Suprapubic skin (tissue), 4 donors: ENCODE results near the gene RYR3. TPM values are rescaled to one million over a fixed set of nuclear protein-coding genes. Genes with fewer than 3 reads are reported as not detected.

ENCODE experiments used
- DNase-seq, 2 donors: peaks; one replicate each; pipeline ENCODE4 v3.0.0-alpha.2; 2019; ENCODE audit warnings: low spot score in 2 of 2
- H3K27ac ChIP-seq: fragments of 200-600 bp; sonication (generic); one replicate; pipeline ENCODE4 v1.5.1; 2019
- H3K27me3 ChIP-seq: fragments of 200-600 bp; sonication (generic); one replicate; pipeline ENCODE4 v1.5.1; 2019
- H3K36me3 ChIP-seq: fragments of 200-600 bp; sonication (generic); one replicate; pipeline ENCODE4 v1.5.1; 2019
- H3K4me1 ChIP-seq: fragments of 200-600 bp; sonication (generic); one replicate; pipeline ENCODE4 v1.5.1; 2019
- H3K4me3 ChIP-seq: fragments of 200-600 bp; sonication (generic); one replicate; pipeline ENCODE4 v1.5.1; 2019; ENCODE audit warnings: mild to moderate bottlenecking
- H3K9me3 ChIP-seq: fragments of 200-600 bp; sonication (generic); one replicate; pipeline ENCODE4 v1.5.1; 2019
- CTCF ChIP-seq, 2 donors: fragments of 200-600 bp in 1 of 2; fragments of 450-650 bp in 1 of 2; sonication (generic) in 1 of 2; IDR thresholded peaks; one replicate each; pipeline ENCODE4 v1.5.1; 2016 to 2019; ENCODE audit warnings: antibody characterized with exemption in 2 of 2, mild to moderate bottlenecking in 1 of 2, moderate library complexity in 1 of 2
- EP300 ChIP-seq: sonication (generic); formaldehyde crosslinking; IDR thresholded peaks from one replicate; pipeline ENCODE4 v1.6.1; 2017; ENCODE audit warnings: antibody characterized with exemption
- POLR2A ChIP-seq, 2 donors: fragments of 450-650 bp; IDR thresholded peaks; one replicate each; pipeline ENCODE4 v1.6.1; 2017; ENCODE audit warnings: antibody characterized with exemption in 2 of 2, mild to moderate bottlenecking in 2 of 2, moderate library complexity in 2 of 2
- POLR2AphosphoS5 ChIP-seq, 3 donors: sonication (generic); formaldehyde crosslinking; IDR thresholded peaks; one replicate each; pipeline ENCODE4 v1.6.1; 2017; ENCODE audit warnings: antibody characterized with exemption in 3 of 3
- WGBS: methylation state at CpG from one replicate; pipeline ENCODE4 v1.1.5; 2018; 5-methylcytosine and 5-hydroxymethylcytosine counted together
- total RNA-seq, 4 donors: library from RNA; depleted of rRNA; stranded (reverse); fragments of >200 nt; gene quantifications; one replicate each; pipeline ENCODE4 v1.1.0, GENCODE V29; 2016

The RYR3 gene
- total RNA-seq, 4 donors from 2014 or later: 0.38 to 2.0 (median 0.80) TPM

- H3K9me3 ChIP-seq: no peaks in the 10 kb centered on the region
- H3K27me3 ChIP-seq: no peaks in the 10 kb centered on the region
- no peak for DNase-seq
- WGBS: 83% methylated on average over 1 of the region's 1 CpG
- no peaks in the 10 kb centered on the region for H3K4me1 ChIP-seq
- no peaks in the 10 kb centered on the region for H3K36me3 ChIP-seq
- TF ChIP-seq POLR2A (IDR thresholded peaks at IDR 0.05): no peak
- no peak for TF ChIP-seq CTCF (IDR thresholded peaks at IDR 0.05)
- TF ChIP-seq POLR2AphosphoS5 (IDR thresholded peaks at IDR 0.05): no peak
- no peak for TF ChIP-seq EP300
- H3K4me3 ChIP-seq: no peak overlapping the region
- no peak overlapping the region for H3K27ac ChIP-seq
Observed at GRCh38 chr15:33344530-33344929, 33.8 kb downstream of the RYR3 start.

GRCh38 chr15:33354411-33354810 is 43.6 kb downstream of the RYR3 start:
- no peak overlapping the region for H3K4me3 ChIP-seq
- no peaks in the 10 kb centered on the region for H3K27me3 ChIP-seq
- WGBS: 27% methylated on average over 1 of the region's 1 CpG
- H3K4me1 ChIP-seq: no peaks in the 10 kb centered on the region
- H3K9me3 ChIP-seq: no peaks in the 10 kb centered on the region
- TF ChIP-seq POLR2AphosphoS5 (IDR thresholded peaks at IDR 0.05) (no peak), CTCF (IDR thresholded peaks at IDR 0.05) (no peak), POLR2A (IDR thresholded peaks at IDR 0.05) (no peak), EP300 (no peak)
- no peak overlapping the region for H3K27ac ChIP-seq
- no peak for DNase-seq
- no peaks in the 10 kb centered on the region for H3K36me3 ChIP-seq

GRCh38 chr15:33357845-33358244 is 47.1 kb downstream of the RYR3 start:
- TF ChIP-seq CTCF (IDR thresholded peaks at IDR 0.05): no peak
- no peak for TF ChIP-seq EP300
- TF ChIP-seq POLR2A (IDR thresholded peaks at IDR 0.05): no peak
- TF ChIP-seq POLR2AphosphoS5 (IDR thresholded peaks at IDR 0.05): no peak
- Histone ChIP-seq H3K27me3 (no peaks in the 10 kb centered on the region), H3K4me1 (no peaks in the 10 kb centered on the region), H3K4me3 (no peak overlapping the region), H3K27ac (no peak overlapping the region), H3K36me3 (no peaks in the 10 kb centered on the region), H3K9me3 (no peaks in the 10 kb centered on the region)
- DNase-seq: no peak
- WGBS: 45% methylated on average over 4 of the region's 4 CpGs

- Histone ChIP-seq H3K4me3 (no peak overlapping the region), H3K27me3 (no peaks in the 10 kb centered on the region), H3K9me3 (no peaks in the 10 kb centered on the region), H3K4me1 (no peaks in the 10 kb centered on the region), H3K27ac (no peak overlapping the region), H3K36me3 (no peaks in the 10 kb centered on the region)
- DNase-seq: no peak
- WGBS: 21% methylated on average over 2 of the region's 2 CpGs
- TF ChIP-seq POLR2AphosphoS5 (IDR thresholded peaks at IDR 0.05): no peak
- no peak for TF ChIP-seq CTCF (IDR thresholded peaks at IDR 0.05)
Observed at GRCh38 chr15:33358306-33358705, 47.5 kb downstream of the RYR3 start.

GRCh38 chr15:33360886-33361285 is 50.1 kb downstream of the RYR3 start:
- no peak overlapping the region for H3K27ac ChIP-seq
- H3K4me1 ChIP-seq: no peaks in the 10 kb centered on the region
- H3K36me3 ChIP-seq: no peaks in the 10 kb centered on the region
- no peak overlapping the region for H3K4me3 ChIP-seq
- no peaks in the 10 kb centered on the region for H3K27me3 ChIP-seq
- TF ChIP-seq POLR2AphosphoS5 (IDR thresholded peaks at IDR 0.05) (no peak), EP300 (no peak), CTCF (IDR thresholded peaks at IDR 0.05) (no peak), POLR2A (IDR thresholded peaks at IDR 0.05) (no peak)
- 77% methylated on average over 1 of the region's 1 CpG for WGBS
- no peak for DNase-seq
- H3K9me3 ChIP-seq: no peaks in the 10 kb centered on the region
